Lower leg skin (tissue), 4 donors: ENCODE results near the gene IMMP1L. TPM values are rescaled to one million over a fixed set of nuclear protein-coding genes. Genes with fewer than 3 reads are reported as not detected.

Experiments
- DNase-seq, 2 donors: peaks; one replicate each; pipeline ENCODE4 v3.0.0-alpha.2; 2019; ENCODE audit warnings: low spot score in 2 of 2
- H3K4me3 ChIP-seq: fragments of 200-600 bp; sonication (generic); 2 replicates; pipeline ENCODE4 v1.5.1; 2017; ENCODE audit warnings: mild to moderate bottlenecking, low read depth; ENCODE audit not compliant: poor library complexity, severe bottlenecking
- POLR2A ChIP-seq, 2 donors: fragments of 450-650 bp; IDR thresholded peaks; one replicate each; pipeline ENCODE4 v1.6.1; 2016 to 2017; ENCODE audit warnings: antibody characterized with exemption in 2 of 2, mild to moderate bottlenecking in 1 of 2, moderate library complexity in 1 of 2
- WGBS, 2 donors: methylation state at CpG; one replicate each; pipeline ENCODE4 v1.1.5; 2018; 5-methylcytosine and 5-hydroxymethylcytosine counted together
- intact Hi-C: fragments of 100-400 bp; cut with DNase I; formaldehyde crosslinking; loops from one replicate; pipeline ENCODE4 v1.15.0; 2023; ENCODE audit warnings: low total_unique reads
- total RNA-seq, 4 donors: library from RNA; depleted of rRNA; stranded (reverse); fragments of >200 nt; gene quantifications; one replicate each; pipeline ENCODE4 v1.1.0, GENCODE V29; 2016
- TF ChIP-seq, protein P1 (sequence below), 3 donors: fragments of 450-650 bp; IDR thresholded peaks; one replicate each; pipeline ENCODE4 v1.5.1; 2016; ENCODE audit warnings: antibody characterized with exemption in 3 of 3, mild to moderate bottlenecking in 3 of 3, moderate library complexity in 2 of 3

IMMP1L gene
- total RNA-seq, 4 donors from 2014 or later = 6.8 to 79.9 (median 26.4) TPM

GRCh38 chr11:31421820-31422219 is 87.6 kb downstream of the IMMP1L start:
- intact Hi-C loops = no loop called here
- TF ChIP-seq POLR2A (IDR thresholded peaks at IDR 0.05) = no peak
- TF ChIP-seq, protein P1, sequence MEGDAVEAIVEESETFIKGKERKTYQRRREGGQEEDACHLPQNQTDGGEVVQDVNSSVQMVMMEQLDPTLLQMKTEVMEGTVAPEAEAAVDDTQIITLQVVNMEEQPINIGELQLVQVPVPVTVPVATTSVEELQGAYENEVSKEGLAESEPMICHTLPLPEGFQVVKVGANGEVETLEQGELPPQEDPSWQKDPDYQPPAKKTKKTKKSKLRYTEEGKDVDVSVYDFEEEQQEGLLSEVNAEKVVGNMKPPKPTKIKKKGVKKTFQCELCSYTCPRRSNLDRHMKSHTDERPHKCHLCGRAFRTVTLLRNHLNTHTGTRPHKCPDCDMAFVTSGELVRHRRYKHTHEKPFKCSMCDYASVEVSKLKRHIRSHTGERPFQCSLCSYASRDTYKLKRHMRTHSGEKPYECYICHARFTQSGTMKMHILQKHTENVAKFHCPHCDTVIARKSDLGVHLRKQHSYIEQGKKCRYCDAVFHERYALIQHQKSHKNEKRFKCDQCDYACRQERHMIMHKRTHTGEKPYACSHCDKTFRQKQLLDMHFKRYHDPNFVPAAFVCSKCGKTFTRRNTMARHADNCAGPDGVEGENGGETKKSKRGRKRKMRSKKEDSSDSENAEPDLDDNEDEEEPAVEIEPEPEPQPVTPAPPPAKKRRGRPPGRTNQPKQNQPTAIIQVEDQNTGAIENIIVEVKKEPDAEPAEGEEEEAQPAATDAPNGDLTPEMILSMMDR (IDR thresholded peaks at IDR 0.05) = no peak
- no peak overlapping the region for H3K4me3 ChIP-seq
- WGBS, 2 donors = 75 to 78% methylated on average over 2 of the region's 2 CpGs
- DNase-seq = no peak

- 80 to 90% methylated on average over 1 of the region's 1 CpG for WGBS, 2 donors
- intact Hi-C loops = no loop called here
- no peak for TF ChIP-seq POLR2A (IDR thresholded peaks at IDR 0.05)
- no peak overlapping the region for H3K4me3 ChIP-seq
- no peak for DNase-seq
These were observed 89.8 kb downstream of the IMMP1L start for GRCh38 chr11:31419669-31420068.

- intact Hi-C loops = no loop called here
- TF ChIP-seq, protein P1 (IDR thresholded peaks at IDR 0.05) = no peak
- no peak for TF ChIP-seq POLR2A (IDR thresholded peaks at IDR 0.05)
- no peak for DNase-seq
- WGBS, 2 donors = 95 to 97% methylated on average over 3 of the region's 3 CpGs
- H3K4me3 ChIP-seq = no peak overlapping the region
These were observed 90.3 kb downstream of the IMMP1L start for GRCh38 chr11:31419138-31419537.

DNA sequence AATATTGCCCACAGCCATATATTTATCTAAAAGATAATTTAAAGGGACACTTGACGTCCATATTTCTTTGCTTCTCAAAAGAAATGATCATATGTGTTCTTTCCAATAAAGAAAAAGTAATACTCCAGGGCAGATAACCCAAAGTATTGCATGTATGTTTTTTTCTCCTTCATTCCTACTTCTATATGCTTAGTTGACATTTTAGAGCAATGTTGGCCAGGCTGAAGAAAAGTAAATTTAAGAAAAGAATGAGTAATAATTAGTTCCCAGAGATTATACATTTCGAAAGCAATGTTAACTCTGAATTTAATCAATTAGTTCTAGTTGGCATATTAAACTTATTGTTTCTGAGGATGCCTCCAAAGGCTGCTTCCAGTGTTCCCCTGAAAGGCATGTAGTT is 91.6 kb downstream of the IMMP1L start:
- DNase-seq = no peak
- no peak for TF ChIP-seq POLR2A (IDR thresholded peaks at IDR 0.05)
- TF ChIP-seq, protein P1 (IDR thresholded peaks at IDR 0.05) = no peak
- intact Hi-C loops = no loop called here
- no peak overlapping the region for H3K4me3 ChIP-seq
- WGBS, 2 donors = 94 to 97% methylated on average over 2 of the region's 2 CpGs

GRCh38 chr11:31417357-31417756 is 92.1 kb downstream of the IMMP1L start:
- H3K4me3 ChIP-seq = no peak overlapping the region
- TF ChIP-seq, protein P1 (IDR thresholded peaks at IDR 0.05) = no peak
- no peak for TF ChIP-seq POLR2A (IDR thresholded peaks at IDR 0.05)
- intact Hi-C loops = no loop called here
- no peak for DNase-seq
- WGBS, 2 donors = 93 to 97% methylated on average over 1 of the region's 1 CpG

DNA sequence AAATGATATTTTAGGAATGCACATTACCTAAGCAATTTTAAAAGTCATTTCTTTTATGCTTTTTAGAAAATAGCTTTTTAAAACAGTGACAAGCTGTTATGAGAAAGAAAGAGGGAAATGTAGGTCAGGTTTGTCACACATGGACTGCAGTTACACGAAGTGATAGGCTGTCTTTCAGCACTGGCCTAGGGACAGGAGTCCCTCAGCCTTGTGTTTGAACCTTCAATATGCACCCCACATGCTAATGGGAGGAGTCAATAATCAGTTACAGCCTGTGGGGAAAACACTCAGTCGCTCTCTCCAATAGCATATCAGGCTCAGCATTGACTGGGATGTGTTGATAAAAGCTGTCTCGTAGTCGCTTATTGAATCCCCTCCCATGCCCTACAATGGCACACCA is 94.0 kb downstream of the IMMP1L start:
- TF ChIP-seq, protein P1 (IDR thresholded peaks at IDR 0.05) = no peak
- TF ChIP-seq POLR2A (IDR thresholded peaks at IDR 0.05) = no peak
- WGBS, 2 donors = 68 to 82% methylated on average over 4 of the region's 4 CpGs
- H3K4me3 ChIP-seq = no peak overlapping the region
- intact Hi-C loops = no loop called here
- DNase-seq = no peak
